Measurements from ENCODE around the gene ZNF554. TPM values are rescaled to one million over a fixed set of nuclear protein-coding genes. Genes with fewer than 3 reads are reported as not detected.

ZNF554 gene
- total and polyA plus RNA-seq, 2 of the 8 experiments (the other 6 are each of a cell fraction or from before 2014, with no cell fraction given): 1.8 to 5.7 TPM

DNA sequence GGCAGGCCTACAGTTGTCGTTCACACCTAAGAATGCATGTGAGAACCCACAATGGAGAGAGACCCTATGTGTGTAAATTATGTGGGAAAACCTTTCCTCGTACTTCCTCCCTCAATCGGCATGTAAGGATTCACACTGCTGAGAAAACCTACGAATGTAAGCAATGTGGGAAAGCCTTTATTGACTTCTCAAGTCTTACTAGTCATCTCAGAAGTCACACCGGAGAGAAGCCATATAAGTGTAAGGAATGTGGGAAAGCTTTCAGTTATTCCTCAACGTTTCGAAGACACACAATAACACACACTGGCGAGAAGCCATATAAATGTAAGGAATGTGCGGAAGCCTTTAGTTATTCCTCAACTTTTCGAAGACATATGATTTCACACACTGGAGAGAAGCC, 32.9 kb downstream of the ZNF554 start:
- Histone ChIP-seq H3K27ac (ENCODE audit: low read depth, low read length) (no peak overlapping the region), H2AFZ (ENCODE audit: low read length) (no peak overlapping the region), H3K23ac (ENCODE audit: insufficient read length) (no peak overlapping the region), H3K4me1 (replicated peaks in 1 of 4; ENCODE audit: control insufficient read depth in 3 of 4, insufficient read depth in 4 of 4, low read length in 3 of 4) (no peaks in the 10 kb centered on the region), H2BK20ac (ENCODE audit: low read length) (no peak overlapping the region), H3K9ac (replicated peaks in 1 of 4; ENCODE audit: extremely low read depth in 1 of 4, low read depth in 3 of 4, low read length in 3 of 4) (no peak overlapping the region), H3K27me3 (replicated peaks in 1 of 4; ENCODE audit: control insufficient read depth in 3 of 4, extremely low read depth in 1 of 4, insufficient read depth in 3 of 4, low read length in 3 of 4) (no peaks in the 10 kb centered on the region; a peak in 1 of 7 replicates), H4K91ac (replicated peaks; ENCODE audit: insufficient read length, low read length) (no peak overlapping the region), H3K4me3 (ENCODE audit: extremely low read depth in 1 of 4, insufficient read depth in 2 of 4, low read depth in 3 of 4, low read length in 4 of 4) (0 out of 8 replicates have a peak overlapping the region, but pooled peaks of 1 of the 4 experiments have one; percentile 10), H3K79me1 (ENCODE audit: low read depth, low read length) (0 out of 2 replicates have a peak, but pooled peaks cover 2% of the 10 kb centered on the region), H3K18ac (ENCODE audit: extremely low read depth, low read length) (no peak overlapping the region), H4K20me1 (replicated peaks in 1 of 2; ENCODE audit: control insufficient read depth in 1 of 2, insufficient read depth in 2 of 2, low read length in 2 of 2) (no peaks in the 10 kb centered on the region), H2BK5ac (ENCODE audit: low read depth, low read length) (no peak overlapping the region), H3K4ac (replicated peaks; ENCODE audit: insufficient read length, low read depth, low read length) (no peak overlapping the region), H2BK120ac (replicated peaks; ENCODE audit: low read depth, low read length) (no peak overlapping the region), H3K4me2 (ENCODE audit: insufficient read depth in 1 of 2, low read depth in 2 of 2, low read length in 2 of 2) (no peak overlapping the region), H4K5ac (ENCODE audit: insufficient read length, low read depth, low read length) (no peak overlapping the region), H3K36me3 (ENCODE audit: control insufficient read depth in 2 of 4, insufficient read depth in 4 of 4, low read length in 3 of 4) (peaks cover 12 to 51% (median 36%) of the 10 kb centered on the region in 4 experiments), H3K14ac (ENCODE audit: insufficient read length) (no peak overlapping the region), H3K9me3 (ENCODE audit: insufficient read depth in 2 of 2, low read depth in 1 of 2, low read length in 1 of 2) (peaks cover 74 to 90% of the 10 kb centered on the region in 2 experiments), H2BK15ac (ENCODE audit: low read length) (no peak overlapping the region), H4K8ac (ENCODE audit: extremely low read depth, insufficient read depth, low read length) (no peak overlapping the region), H2AK5ac (ENCODE audit: low read depth, low read length) (no peak overlapping the region), H3K23me2 (ENCODE audit: low read depth, low read length) (no peaks in the 10 kb centered on the region), H2BK12ac (ENCODE audit: low read depth, low read length) (no peak overlapping the region), H3K79me2 (ENCODE audit: control insufficient read depth in 1 of 2, insufficient read depth in 2 of 2, low read length in 2 of 2) (no peaks in the 10 kb centered on the region; a peak in 1 of 4 replicates), H3K56ac (replicated peaks; ENCODE audit: insufficient read length, low read depth, low read length) (no peak overlapping the region)
- POLR2A ChIA-PET (ENCODE audit: partially characterized antibody): no interaction called here
- no peak for FAIRE-seq
- CTCF ChIA-PET (ENCODE audit: partially characterized antibody): no interaction called here
- WGBS, 2 experiments (ENCODE audit: extremely low coverage in 1 of 2, insufficient coverage in 1 of 2, insufficient read length in 1 of 2, insufficient replicate concordance in 2 of 2, low coverage in 1 of 2, low lambda C conversion rate in 2 of 2, missing lambda C conversion rate in 1 of 2): 91% methylated on average over 10 of the region's 10 CpGs; no CpG with 5 or more reads in 1 of the 2 experiments
- no peak for DNase-seq (ENCODE audit: low read depth in 1 of 2, low spot score in 2 of 2)
- TF ChIP-seq ZNF274 (IDR thresholded peaks at IDR 0.05; ENCODE audit: borderline replicate concordance, extremely low read depth, low read length) (peak; percentile 55; the same call in 1 of the 2 replicates), TAF7 (optimal IDR thresholded peaks at IDR 0.05; ENCODE audit: borderline replicate concordance, low read depth, low read length) (no peak)
